Activated CD4-positive, alpha-beta T cell treated with anti-CD3 and anti-CD28 coated beads, Interleukin-2, Interleukin-6, amounts not matched to agents 100 ng/mL and 50 ng/mL, durations not matched to agents 16 hours and 8 hours (primary cell): ENCODE results near the gene LRP1B.
"Not testable (repeated sequence)": the region's sequence is repeated elsewhere in the genome, so short reads cannot be mapped to it uniquely, and the experiment has no call there.

Experiments used
- DNase-seq: peaks from one replicate; pipeline ENCODE4 v3.0.0-alpha.2; 2020

The LRP1B gene

DNA sequence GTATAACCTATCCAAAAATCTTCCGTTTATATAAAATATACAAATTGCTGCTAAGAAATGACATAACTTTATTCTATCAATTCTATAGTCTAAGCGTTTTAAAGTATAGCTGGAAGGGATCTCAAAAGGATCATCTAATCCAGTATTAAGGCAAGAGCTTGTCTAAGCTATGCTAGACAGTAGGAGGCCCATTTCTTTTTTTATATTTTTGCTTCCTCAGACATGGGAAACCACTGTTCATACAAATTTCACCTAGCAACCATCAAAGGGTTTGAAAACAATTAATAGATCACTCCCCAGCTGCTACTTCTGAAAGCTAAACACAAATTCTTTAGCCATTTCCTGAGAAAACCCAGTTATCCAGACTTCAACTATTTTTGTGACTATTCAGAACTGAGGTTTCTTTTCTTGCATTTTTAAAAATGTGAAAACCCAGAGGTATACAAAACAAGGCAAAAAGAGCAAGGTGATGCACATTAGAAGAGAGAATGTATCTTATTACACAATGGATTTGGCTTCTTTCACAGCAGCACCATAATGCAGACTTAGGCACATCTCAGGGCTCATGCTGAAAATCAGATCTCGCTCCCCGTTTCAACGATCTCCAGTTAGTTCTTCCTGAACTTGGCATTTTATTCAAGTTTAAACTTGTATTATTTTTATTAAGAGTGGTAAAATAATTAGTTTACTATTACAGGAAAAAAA is 274.4 kb downstream of the LRP1B start:
- no peak for DNase-seq

GRCh38 chr2:141848191-141848590 is 282.6 kb downstream of the LRP1B start:
- no peak for DNase-seq

- DNase-seq, result no peak
Observed at GRCh38 chr2:141844231-141844630, 286.6 kb downstream of the LRP1B start.

- DNase-seq, result no peak
Observed at GRCh38 chr2:141835103-141835502, 295.7 kb downstream of the LRP1B start.

GRCh38 chr2:141828761-141829160 is 302.1 kb downstream of the LRP1B start:
- no peak for DNase-seq

DNA sequence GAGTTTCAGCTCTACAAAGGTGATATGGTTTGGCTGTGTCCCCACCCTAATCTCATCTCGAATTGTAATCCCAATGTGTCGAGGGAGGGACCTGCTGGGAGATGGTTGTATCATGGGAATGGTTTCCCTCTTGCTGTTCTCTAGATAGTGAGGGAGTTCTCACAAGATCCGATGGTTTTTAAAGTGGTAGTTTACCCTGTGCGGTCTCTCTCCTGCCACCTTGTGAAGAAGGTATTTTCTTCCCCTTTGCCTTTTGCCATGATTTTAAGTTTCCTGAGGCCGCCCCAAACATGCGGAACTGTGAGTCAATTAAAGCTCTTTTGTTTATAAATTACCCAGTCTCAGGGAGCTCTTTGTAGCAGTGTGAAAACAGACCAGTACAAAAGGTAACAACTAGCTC is 306.0 kb downstream of the LRP1B start:
- DNase-seq, result no peak

- DNase-seq, result no peak
Observed at GRCh38 chr2:141820893-141821292, 309.9 kb downstream of the LRP1B start.

- DNase-seq, result not testable (repeated sequence)
Observed at GRCh38 chr2:141815320-141815719, 315.5 kb downstream of the LRP1B start.

DNA sequence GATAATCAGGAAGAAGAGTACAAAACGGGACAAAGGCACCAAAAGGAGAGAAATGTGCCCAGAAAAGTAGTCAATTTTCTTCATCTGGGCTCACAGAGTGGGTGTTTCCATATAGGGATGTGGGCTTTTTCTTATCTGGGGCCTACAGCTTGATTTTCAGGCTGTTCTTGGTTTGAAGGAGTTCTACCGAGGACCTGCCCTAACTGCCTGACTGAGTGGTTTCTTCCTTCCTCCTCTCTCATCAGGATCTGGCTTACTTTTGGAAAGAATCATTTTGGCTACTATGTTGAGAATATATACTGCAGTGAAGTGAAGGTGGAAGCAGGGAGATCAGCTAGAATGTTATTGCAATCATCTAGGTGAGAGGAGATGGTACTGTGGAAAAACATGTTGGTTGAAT is 316.7 kb downstream of the LRP1B start:
- no peak for DNase-seq

- no peak for DNase-seq
Observed at GRCh38 chr2:141810148-141810547, 320.7 kb downstream of the LRP1B start.

DNA sequence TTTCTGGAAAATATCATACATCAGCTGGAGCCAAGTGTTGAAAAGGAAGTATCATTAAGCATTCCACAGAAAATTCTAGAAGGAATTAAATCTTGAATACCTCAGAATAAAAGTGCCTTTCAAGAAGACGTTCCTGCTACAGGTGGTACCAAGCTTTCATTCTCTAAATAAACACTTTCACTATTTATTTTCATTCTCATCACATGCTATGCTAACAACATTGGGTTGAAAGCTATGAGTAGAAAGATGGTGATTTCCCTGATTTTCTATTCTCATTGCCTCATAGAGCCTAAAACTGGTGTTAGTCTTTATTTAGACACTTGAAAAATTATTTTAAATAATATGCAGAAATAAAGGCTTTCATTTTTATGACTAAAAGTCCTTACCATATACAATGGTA is 324.7 kb downstream of the LRP1B start:
- no peak for DNase-seq

- no peak for DNase-seq
Observed at GRCh38 chr2:141805302-141805701, 325.5 kb downstream of the LRP1B start.

GRCh38 chr2:141796449-141796848 is 334.4 kb downstream of the LRP1B start:
- no peak for DNase-seq

DNA sequence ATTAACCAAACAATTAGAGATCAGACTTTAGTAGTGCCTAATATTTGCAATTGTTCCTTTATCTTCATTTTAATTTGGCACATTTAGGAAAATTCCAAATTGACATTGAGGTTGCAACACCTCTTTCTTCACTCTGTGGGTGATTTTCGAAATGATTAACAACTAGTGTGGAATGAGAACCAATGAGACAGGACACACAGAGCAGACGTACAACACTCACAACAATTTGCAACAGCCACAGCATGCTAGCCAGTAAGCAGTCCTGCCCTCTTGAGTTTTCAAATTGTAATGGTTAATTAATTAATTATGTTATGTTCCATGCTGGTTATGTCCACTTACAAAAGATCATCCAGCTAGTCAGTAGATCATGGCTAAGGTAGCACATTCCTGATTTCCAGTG is 339.3 kb downstream of the LRP1B start:
- DNase-seq, result no peak

DNA sequence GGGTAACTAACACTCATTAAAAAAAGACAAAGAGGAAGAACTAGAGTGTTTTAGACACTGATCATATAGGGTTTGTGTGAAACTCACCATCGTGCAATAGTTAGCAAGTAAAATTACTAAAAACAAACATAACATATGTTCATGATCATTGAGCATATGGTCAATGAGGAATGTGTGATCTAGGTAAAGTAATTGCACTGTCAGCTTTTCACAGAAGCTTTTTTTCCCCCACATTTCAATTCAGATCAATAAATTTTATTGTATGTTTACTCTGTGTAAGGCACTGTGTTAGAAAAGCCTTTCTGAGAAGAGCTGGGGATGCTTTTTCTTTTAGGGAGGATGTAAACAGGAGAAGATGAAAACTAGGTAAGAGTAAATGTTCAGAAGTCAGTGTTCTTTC is 348.2 kb downstream of the LRP1B start:
- no peak for DNase-seq

GRCh38 chr2:141778315-141778835 is 352.4 kb downstream of the LRP1B start:
- no peak for DNase-seq

DNA sequence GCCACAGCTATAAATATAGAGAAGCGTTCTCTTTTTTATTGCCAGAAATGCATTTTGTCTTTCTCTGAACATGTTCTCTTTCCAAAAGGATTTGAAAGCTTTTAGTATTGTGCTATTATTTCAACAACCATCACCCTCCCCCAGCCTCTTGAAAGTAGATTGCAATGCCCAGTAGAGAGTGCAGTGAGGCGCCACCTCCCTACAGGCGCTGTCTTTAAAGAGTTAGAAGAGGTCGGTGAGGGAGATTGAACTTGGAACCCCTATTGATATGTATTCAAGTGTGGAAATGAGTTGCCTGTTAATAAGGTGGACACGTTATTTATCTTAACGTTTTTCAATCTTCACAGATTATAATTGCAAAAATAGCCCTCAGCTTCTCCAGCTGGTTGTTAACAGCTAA is 360.3 kb downstream of the LRP1B start:
- no peak for DNase-seq

DNA sequence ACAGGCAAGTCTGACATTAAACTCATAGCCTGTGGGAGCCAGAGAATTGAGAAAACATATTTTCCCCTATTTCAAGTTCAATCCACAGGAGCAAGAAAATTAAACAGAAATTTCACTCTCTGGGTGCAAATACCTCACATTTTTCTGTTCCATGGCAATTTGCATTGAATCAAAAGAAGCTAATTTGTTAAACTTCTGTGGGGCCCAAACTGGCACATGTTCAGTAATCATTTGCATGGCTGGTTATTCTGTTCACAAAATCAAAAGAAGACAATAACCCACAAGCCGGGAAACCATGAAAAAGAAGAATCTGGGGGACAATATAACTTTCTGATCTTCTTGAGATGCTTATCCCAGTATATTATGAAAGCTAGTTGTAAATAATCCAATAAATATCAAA is 363.1 kb downstream of the LRP1B start:
- DNase-seq, result no peak

- DNase-seq, result no peak
Observed at GRCh38 chr2:141767051-141767450, 363.8 kb downstream of the LRP1B start.

DNA sequence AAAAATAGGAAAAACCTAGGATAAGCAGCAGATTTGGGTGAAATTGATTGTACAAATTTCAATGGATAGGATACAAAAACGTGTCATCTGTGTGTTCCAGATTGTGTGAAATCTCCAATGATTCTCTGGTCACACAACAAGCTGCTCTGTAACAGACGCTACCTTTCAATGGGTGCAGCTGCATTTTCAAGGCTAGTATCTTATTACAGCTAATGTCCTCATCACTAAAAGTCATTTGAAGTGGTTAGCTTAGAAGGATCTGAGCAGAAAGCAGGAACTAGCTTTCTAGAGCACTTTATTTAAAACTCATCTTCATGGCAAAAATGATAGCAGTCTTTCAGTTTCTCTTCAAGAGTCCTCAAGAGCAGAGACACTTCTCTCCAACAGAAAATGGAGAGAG is 364.6 kb downstream of the LRP1B start:
- DNase-seq, result no peak

DNA sequence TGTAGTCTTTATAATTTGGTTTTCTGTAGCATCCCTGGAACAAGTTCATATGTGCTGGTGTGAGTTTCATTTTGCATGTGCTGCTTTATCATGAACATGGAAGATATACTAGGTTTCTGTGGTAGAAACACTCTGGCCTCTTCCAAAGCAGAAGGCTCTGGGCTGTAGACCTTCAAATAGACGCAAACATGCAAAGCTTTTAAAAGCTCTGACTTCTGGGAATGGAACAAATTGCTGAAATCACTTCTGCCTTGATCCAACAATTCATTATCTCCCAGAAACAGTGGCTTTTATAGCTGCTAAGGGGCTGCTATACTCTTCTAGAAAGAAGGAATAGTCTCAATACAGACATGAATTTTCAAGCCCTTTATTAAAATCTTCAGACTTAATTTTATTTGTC is 382.2 kb downstream of the LRP1B start:
- DNase-seq, result no peak

DNA sequence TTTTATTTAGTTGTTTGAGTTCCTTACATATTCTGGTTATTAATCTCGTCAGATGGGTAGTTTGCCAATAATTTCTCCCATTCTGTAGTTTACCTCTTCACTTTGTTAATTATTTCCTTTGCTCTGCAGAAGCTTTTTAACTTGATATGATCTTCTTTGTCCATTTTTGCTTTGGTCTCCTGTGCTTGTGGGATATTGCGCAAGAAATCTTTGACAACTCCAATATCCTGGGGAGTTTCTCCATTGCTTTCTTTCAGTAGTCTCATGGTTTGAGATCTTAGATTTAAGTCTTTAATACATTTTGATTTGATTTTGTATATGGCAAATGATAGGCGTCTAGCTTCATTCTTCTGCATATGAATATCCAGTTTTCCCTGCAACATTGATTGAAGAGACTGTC is 389.2 kb downstream of the LRP1B start:
- DNase-seq, result no peak

DNA sequence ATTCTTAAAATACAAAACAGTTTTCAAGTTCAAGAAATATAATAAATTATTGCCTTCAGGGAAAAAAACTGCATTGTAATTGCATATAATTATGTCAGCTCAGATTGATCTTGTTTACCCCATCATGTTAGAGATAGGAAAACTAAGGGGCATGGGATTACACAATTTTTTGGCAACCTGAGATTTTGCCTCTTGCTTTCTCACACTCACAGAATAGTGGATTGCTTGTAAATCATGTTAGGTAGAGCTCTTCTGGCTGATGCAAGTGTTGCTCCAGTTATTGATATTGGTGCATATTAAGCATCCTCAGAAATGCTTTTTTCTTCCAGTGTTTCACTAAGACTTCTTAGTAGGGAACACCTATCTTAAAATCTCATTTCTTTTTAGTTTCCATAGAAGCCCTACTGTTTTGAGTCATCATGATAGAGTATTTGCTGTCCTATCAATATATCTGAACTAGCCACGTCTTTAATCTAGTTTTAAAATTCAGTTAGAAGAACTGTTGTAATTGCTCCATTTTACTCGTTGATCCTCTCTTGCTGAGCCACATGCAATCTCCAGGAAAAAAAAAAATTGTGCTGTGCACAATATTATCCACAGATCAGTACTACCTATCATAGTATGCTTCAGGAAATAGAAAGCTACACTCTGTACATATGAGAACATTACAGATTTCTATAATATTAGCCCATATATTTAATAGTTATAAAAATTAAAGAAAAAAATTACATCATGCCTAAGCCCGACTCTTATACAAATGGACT is 393.1 kb downstream of the LRP1B start:
- DNase-seq, result no peak

GRCh38 chr2:141736466-141736865 is 394.4 kb downstream of the LRP1B start:
- no peak for DNase-seq

GRCh38 chr2:141728886-141729285 is 401.9 kb downstream of the LRP1B start:
- DNase-seq, result no peak
